Measurements from ENCODE around the gene NSUN6. TPM values are rescaled to one million over a fixed set of nuclear protein-coding genes. Genes with fewer than 3 reads are reported as not detected.

The NSUN6 gene
- total RNA-seq, 1 experiment from 2014 or later: 12.5 TPM

DNA sequence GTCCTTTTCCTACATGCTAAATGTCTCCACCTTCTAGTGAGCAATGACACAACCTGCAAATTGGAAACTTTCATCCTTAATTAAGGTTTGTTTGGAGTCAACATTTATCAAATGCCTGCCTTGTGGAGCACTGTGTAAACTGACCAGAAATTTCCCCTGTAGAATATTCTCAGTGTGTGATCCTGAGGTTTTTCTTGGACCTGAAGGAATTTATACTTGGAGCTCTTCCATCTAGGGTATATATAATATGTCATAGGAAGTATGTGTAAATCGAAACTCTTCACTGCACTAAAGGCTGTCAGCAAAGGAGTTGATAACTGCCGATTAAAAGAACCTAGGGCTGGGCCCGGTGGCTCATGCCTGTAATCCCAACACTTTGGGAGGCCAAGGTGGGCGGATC, 152.4 kb downstream of the NSUN6 start:
- intact Hi-C loops (cut with micrococcal nuclease): no loop called here
- ChIA-PET RAD21 (ENCODE audit: low non-redundant PET in 1 of 2, low total read pairs in 2 of 2, uncharacterized antibody in 2 of 2, unreplicated experiment in 2 of 2) (no interaction called here), CTCF (no interaction called here), POLR2A (no interaction called here)
- Histone ChIP-seq H4K20me1 (ENCODE audit: insufficient read depth) (no peaks in the 10 kb centered on the region), H3K27me3 (ENCODE audit: insufficient read depth, low read length) (no peaks in the 10 kb centered on the region), H3K9me3 (ENCODE audit: control insufficient read depth in 1 of 2, insufficient read depth in 1 of 2, low read depth in 1 of 2, low read length in 2 of 2) (no peaks in the 10 kb centered on the region), H3K79me2 (ENCODE audit: insufficient read depth, low read length) (no peaks in the 10 kb centered on the region), H2AFZ (ENCODE audit: low read depth, low read length, poor library complexity, severe bottlenecking) (no peak overlapping the region), H3K36me3 (ENCODE audit: control insufficient read depth in 1 of 2, insufficient read depth in 2 of 2, low read length in 2 of 2) (no peaks in the 10 kb centered on the region), H3K9me2 (ENCODE audit: insufficient read depth) (no peaks in the 10 kb centered on the region), H3K27ac (ENCODE audit: low read depth, low read length) (no peak overlapping the region), H3K4me1 (ENCODE audit: control insufficient read depth in 1 of 2, insufficient read depth in 2 of 2, low read length in 2 of 2) (no peaks in the 10 kb centered on the region), H3K9ac (ENCODE audit: low read length) (no peak overlapping the region), H3K4me2 (ENCODE audit: low read length) (no peak overlapping the region), H3K4me3 (replicated peaks in 1 of 2; ENCODE audit: low read depth in 1 of 2, low read length in 2 of 2) (no peak overlapping the region)
- no TSS peak for BruUV-seq (replicated peaks)
- no peak for DNase-seq (ENCODE audit: low read depth, low spot score)
- ATAC-seq: no peak
- no peak for TF ChIP-seq ELF1 (IDR thresholded peaks at IDR 0.05; ENCODE audit: borderline replicate concordance, low read depth)
- no peak for TF ChIP-seq POLR2AphosphoS5 (IDR thresholded peaks at IDR 0.05; ENCODE audit: low read depth, low read length)
- no peak for TF ChIP-seq SP1 (IDR thresholded peaks at IDR 0.05; ENCODE audit: low read depth)
- no peak for TF ChIP-seq ZFX (IDR thresholded peaks at IDR 0.05)
- no peak for TF ChIP-seq RAD21 (IDR thresholded peaks at IDR 0.05; ENCODE audit: low read depth)
- no peak for TF ChIP-seq TCF7L2 (IDR thresholded peaks at IDR 0.05; ENCODE audit: borderline replicate concordance, extremely low read depth, insufficient read depth, insufficient read length)
- TF ChIP-seq SIN3A (IDR thresholded peaks at IDR 0.05; ENCODE audit: low read depth): no peak
- no peak for TF ChIP-seq ZNF274 (IDR thresholded peaks at IDR 0.05; ENCODE audit: low read depth, low read length)
- TF ChIP-seq CEBPB (IDR thresholded peaks at IDR 0.05; ENCODE audit: low read depth): no peak
- no peak for TF ChIP-seq EZH2 (IDR thresholded peaks at IDR 0.05)

DNA sequence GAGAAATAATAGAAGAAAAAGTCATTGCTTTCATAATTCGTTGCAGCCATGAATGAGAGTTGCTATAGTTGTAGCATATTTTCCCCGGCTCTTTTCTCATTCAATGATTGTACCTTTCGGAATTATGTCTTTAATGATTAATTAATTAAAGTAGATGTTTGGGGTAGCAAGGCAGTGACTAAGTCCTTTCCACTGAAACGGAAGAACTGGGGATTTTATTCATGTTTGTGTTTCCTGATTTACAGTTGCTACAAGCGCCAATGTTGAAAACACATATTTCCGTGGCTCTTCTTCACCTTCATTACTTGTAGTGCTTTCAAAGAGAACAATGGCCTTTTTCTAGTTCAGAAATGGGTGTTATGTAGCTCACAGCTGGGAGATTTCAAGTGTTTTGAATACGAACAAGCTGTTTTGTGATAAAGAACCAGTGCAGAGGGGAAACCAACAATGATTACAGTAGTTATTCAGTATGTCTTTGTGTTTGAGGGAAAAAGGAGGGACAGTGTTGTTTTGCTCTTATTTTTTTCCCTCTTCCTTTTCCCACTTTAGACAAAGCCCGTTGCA, 153.5 kb downstream of the NSUN6 start:
- POLR2A ChIA-PET: no interaction called here
- Histone ChIP-seq H3K9ac (ENCODE audit: low read length) (no peak overlapping the region), H3K9me3 (ENCODE audit: control insufficient read depth in 1 of 2, insufficient read depth in 1 of 2, low read depth in 1 of 2, low read length in 2 of 2) (no peaks in the 10 kb centered on the region), H3K9me2 (ENCODE audit: insufficient read depth) (no peaks in the 10 kb centered on the region), H2AFZ (ENCODE audit: low read depth, low read length, poor library complexity, severe bottlenecking) (no peak overlapping the region), H3K36me3 (ENCODE audit: control insufficient read depth in 1 of 2, insufficient read depth in 2 of 2, low read length in 2 of 2) (no peaks in the 10 kb centered on the region), H3K27ac (ENCODE audit: low read depth, low read length) (no peak overlapping the region), H3K79me2 (ENCODE audit: insufficient read depth, low read length) (no peaks in the 10 kb centered on the region), H3K4me2 (ENCODE audit: low read length) (no peak overlapping the region), H3K27me3 (ENCODE audit: insufficient read depth, low read length) (no peaks in the 10 kb centered on the region), H4K20me1 (ENCODE audit: insufficient read depth) (no peaks in the 10 kb centered on the region), H3K4me3 (replicated peaks in 1 of 2; ENCODE audit: low read depth in 1 of 2, low read length in 2 of 2) (no peak overlapping the region), H3K4me1 (ENCODE audit: control insufficient read depth in 1 of 2, insufficient read depth in 2 of 2, low read length in 2 of 2) (no peaks in the 10 kb centered on the region)
- DNase-seq (ENCODE audit: low read depth, low spot score) (no peak), ATAC-seq (no peak)
- intact Hi-C loops (cut with micrococcal nuclease): no loop called here
- CTCF ChIA-PET: no interaction called here
- BruUV-seq (replicated peaks): no TSS peak
- RAD21 ChIA-PET (ENCODE audit: low non-redundant PET in 1 of 2, low total read pairs in 2 of 2, uncharacterized antibody in 2 of 2, unreplicated experiment in 2 of 2): no interaction called here
- TF ChIP-seq CBX3 (IDR thresholded peaks at IDR 0.05; ENCODE audit: low read depth) (no peak), EGR1 (IDR thresholded peaks at IDR 0.05; ENCODE audit: low read depth) (no peak), ELF1 (IDR thresholded peaks at IDR 0.05; ENCODE audit: borderline replicate concordance, low read depth) (no peak), SIN3A (IDR thresholded peaks at IDR 0.05; ENCODE audit: low read depth) (no peak), SRF (IDR thresholded peaks at IDR 0.05; ENCODE audit: low read depth) (no peak), POLR2A (IDR thresholded peaks at IDR 0.05; ENCODE audit: borderline replicate concordance, extremely low read depth, insufficient read depth, insufficient read length) (no peak), CEBPB (IDR thresholded peaks at IDR 0.05; ENCODE audit: low read depth) (no peak), RAD21 (IDR thresholded peaks at IDR 0.05; ENCODE audit: low read depth) (no peak), ZNF274 (IDR thresholded peaks at IDR 0.05; ENCODE audit: low read depth, low read length) (no peak), JUND (IDR thresholded peaks at IDR 0.05) (no peak)
- TF ChIP-seq, protein P1, sequence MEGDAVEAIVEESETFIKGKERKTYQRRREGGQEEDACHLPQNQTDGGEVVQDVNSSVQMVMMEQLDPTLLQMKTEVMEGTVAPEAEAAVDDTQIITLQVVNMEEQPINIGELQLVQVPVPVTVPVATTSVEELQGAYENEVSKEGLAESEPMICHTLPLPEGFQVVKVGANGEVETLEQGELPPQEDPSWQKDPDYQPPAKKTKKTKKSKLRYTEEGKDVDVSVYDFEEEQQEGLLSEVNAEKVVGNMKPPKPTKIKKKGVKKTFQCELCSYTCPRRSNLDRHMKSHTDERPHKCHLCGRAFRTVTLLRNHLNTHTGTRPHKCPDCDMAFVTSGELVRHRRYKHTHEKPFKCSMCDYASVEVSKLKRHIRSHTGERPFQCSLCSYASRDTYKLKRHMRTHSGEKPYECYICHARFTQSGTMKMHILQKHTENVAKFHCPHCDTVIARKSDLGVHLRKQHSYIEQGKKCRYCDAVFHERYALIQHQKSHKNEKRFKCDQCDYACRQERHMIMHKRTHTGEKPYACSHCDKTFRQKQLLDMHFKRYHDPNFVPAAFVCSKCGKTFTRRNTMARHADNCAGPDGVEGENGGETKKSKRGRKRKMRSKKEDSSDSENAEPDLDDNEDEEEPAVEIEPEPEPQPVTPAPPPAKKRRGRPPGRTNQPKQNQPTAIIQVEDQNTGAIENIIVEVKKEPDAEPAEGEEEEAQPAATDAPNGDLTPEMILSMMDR (IDR thresholded peaks at IDR 0.05 in 2 of 3, conservative IDR thresholded peaks at IDR 0.05 in 1 of 3; ENCODE audit: borderline replicate concordance in 1 of 3, insufficient read depth in 1 of 3, low read depth in 2 of 3, low read length in 2 of 3): no peak
- TF ChIP-seq, protein P2, sequence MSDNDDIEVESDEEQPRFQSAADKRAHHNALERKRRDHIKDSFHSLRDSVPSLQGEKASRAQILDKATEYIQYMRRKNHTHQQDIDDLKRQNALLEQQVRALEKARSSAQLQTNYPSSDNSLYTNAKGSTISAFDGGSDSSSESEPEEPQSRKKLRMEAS (IDR thresholded peaks at IDR 0.05): no peak
- TF ChIP-seq, protein P3, sequence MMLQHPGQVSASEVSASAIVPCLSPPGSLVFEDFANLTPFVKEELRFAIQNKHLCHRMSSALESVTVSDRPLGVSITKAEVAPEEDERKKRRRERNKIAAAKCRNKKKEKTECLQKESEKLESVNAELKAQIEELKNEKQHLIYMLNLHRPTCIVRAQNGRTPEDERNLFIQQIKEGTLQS (IDR thresholded peaks at IDR 0.05): no peak
- TF ChIP-seq, protein P4, sequence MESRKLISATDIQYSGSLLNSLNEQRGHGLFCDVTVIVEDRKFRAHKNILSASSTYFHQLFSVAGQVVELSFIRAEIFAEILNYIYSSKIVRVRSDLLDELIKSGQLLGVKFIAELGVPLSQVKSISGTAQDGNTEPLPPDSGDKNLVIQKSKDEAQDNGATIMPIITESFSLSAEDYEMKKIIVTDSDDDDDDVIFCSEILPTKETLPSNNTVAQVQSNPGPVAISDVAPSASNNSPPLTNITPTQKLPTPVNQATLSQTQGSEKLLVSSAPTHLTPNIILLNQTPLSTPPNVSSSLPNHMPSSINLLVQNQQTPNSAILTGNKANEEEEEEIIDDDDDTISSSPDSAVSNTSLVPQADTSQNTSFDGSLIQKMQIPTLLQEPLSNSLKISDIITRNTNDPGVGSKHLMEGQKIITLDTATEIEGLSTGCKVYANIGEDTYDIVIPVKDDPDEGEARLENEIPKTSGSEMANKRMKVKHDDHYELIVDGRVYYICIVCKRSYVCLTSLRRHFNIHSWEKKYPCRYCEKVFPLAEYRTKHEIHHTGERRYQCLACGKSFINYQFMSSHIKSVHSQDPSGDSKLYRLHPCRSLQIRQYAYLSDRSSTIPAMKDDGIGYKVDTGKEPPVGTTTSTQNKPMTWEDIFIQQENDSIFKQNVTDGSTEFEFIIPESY (IDR thresholded peaks at IDR 0.05; ENCODE audit: extremely low read depth, insufficient replicate concordance, low read length): no peak
